T-cell (primary cell): ENCODE measurements around the gene TCHP. TPM values are rescaled to one million over a fixed set of nuclear protein-coding genes. Genes with fewer than 3 reads are reported as not detected.

ENCODE experiments used
- ATAC-seq, 4 experiments: fragments of 200-7000 bp in 3 of 4; fragments of 150-1000 bp in 1 of 4; cut with Tn5 transposase; replicated peaks in 1 of 4; 1 replicate in 3 of 4; 2 replicates in 1 of 4; pipeline ENCODE4 v1.10.0; 2021; ENCODE audit warnings: moderate library complexity in 3 of 4, mild to moderate bottlenecking in 2 of 4, moderate number of reproducible peaks in 1 of 4
- CTCF ChIA-PET, 2 donors: fragments of 300-600 bp; sonication (Branson Sonifier 250); formaldehyde crosslinking; loops; one replicate each; lab custom pipeline; 2022; ENCODE audit warnings: antibody characterized with exemption in 2 of 2; lab: Charles Lee
- POLR2A ChIA-PET, 2 donors: fragments of 300-600 bp; sonication (Branson Sonifier 250); formaldehyde crosslinking; loops; one replicate each; lab custom pipeline; 2022; ENCODE audit warnings: antibody characterized with exemption in 2 of 2; lab: Charles Lee
- DNase-seq, 35 experiments: peaks; one replicate each; pipeline versions ENCODE4 v3.0.0 to v3.0.0-alpha.2; 2013 to 2023
- H3K27ac ChIP-seq: one replicate; pipeline ENCODE4 v1.5.1; 2013; ENCODE audit warnings: low read length
- H3K27me3 ChIP-seq, 2 experiments: replicated peaks in 1 of 2; 1 replicate in 1 of 2; 2 replicates in 1 of 2; pipeline versions ENCODE4 v1.6.1 to v1.7.0; 2013; ENCODE audit warnings: low read length in 1 of 2, mixed read lengths in 1 of 2; ENCODE audit not compliant: control insufficient read depth in 2 of 2, insufficient read depth in 2 of 2; ENCODE audit errors: extremely low read depth in 1 of 2
- H3K36me3 ChIP-seq, 2 donors: 1 replicate in 1 of 2; 2 replicates in 1 of 2; pipeline versions ENCODE4 v1.6.1 to v1.7.0; 2013; ENCODE audit warnings: low read length in 1 of 2; ENCODE audit not compliant: control insufficient read depth in 2 of 2, insufficient read depth in 1 of 2; ENCODE audit errors: extremely low read depth in 1 of 2
- H3K4me1 ChIP-seq, 2 experiments: 1 replicate in 1 of 2; 2 replicates in 1 of 2; pipeline versions ENCODE4 v1.6.1 to v1.7.0; 2013; ENCODE audit warnings: low read length in 2 of 2, mixed read lengths in 1 of 2; ENCODE audit not compliant: insufficient read depth in 2 of 2, control insufficient read depth in 1 of 2; ENCODE audit errors: extremely low read depth in 1 of 2
- H3K4me3 ChIP-seq, 2 donors: 1 replicate in 1 of 2; 2 replicates in 1 of 2; pipeline versions ENCODE4 v1.5.1 to v1.7.0; 2013; ENCODE audit warnings: mild to moderate bottlenecking in 2 of 2, low read length in 1 of 2, moderate library complexity in 1 of 2; ENCODE audit not compliant: control insufficient read depth in 1 of 2; ENCODE audit errors: extremely low read depth in 1 of 2
- H3K9me3 ChIP-seq: 2 replicates; pipeline ENCODE4 v1.7.0; 2013
- H3K27ac Mint-ChIP-seq, 2 donors: one replicate each; pipeline ENCODE4 v1.8.0; 2020 to 2021; ENCODE audit warnings: mild to moderate bottlenecking in 2 of 2, mixed read lengths in 2 of 2
- H3K27me3 Mint-ChIP-seq, 2 donors: one replicate each; pipeline ENCODE4 v1.8.0; 2021 to 2022; ENCODE audit warnings: mixed read lengths in 2 of 2
- H3K36me3 Mint-ChIP-seq: one replicate; pipeline ENCODE4 v1.8.0; 2021; ENCODE audit warnings: mixed read lengths
- H3K4me1 Mint-ChIP-seq, 3 donors: one replicate each; pipeline ENCODE4 v1.8.0; 2020 to 2022; ENCODE audit warnings: mixed read lengths in 3 of 3, mild to moderate bottlenecking in 1 of 3
- H3K4me3 Mint-ChIP-seq, 3 donors: one replicate each; pipeline ENCODE4 v1.8.0; 2020 to 2022; ENCODE audit warnings: mild to moderate bottlenecking in 3 of 3, mixed read lengths in 3 of 3, moderate library complexity in 3 of 3
- H3K9me3 Mint-ChIP-seq, 3 donors: one replicate each; pipeline ENCODE4 v1.8.0; 2020 to 2022; ENCODE audit warnings: mixed read lengths in 3 of 3
- WGBS: methylation state at CpG from one replicate; pipeline ENCODE4 v1.1.5; 2013; ENCODE audit warnings: missing lambda C conversion rate; ENCODE audit not compliant: insufficient coverage; 5-methylcytosine and 5-hydroxymethylcytosine counted together
- total RNA-seq, 35 experiments: library from RNA in 6 of 35; stranded (reverse) in 6 of 35; fragments of 120-200 nt in 1 of 35; gene quantifications; one replicate each; pipeline versions ENCODE4 v1.2.1 to v1.2.4 and lab custom pipeline; 2013 to 2026

TCHP gene
- total RNA-seq, 5 donors from 2014 or later (not counting 1 experiment from before 2014, with no cell fraction given): 25.9 to 41.5 (median 37.3) TPM

GRCh38 chr12:109958374-109958773, 58.3 kb downstream of the TCHP start:
- no peak for ATAC-seq
- Histone ChIP-seq H3K4me1 (peaks cover 0 to 3% of the 10 kb centered on the region in 2 experiments), H3K9me3 (no peaks in the 10 kb centered on the region), H3K36me3 (peaks cover 6 to 80% of the 10 kb centered on the region in 2 donors), H3K4me3 (no peak overlapping the region), H3K27ac (no peak overlapping the region), H3K27me3 (no peaks in the 10 kb centered on the region)
- Mint-ChIP-seq H3K36me3 (peaks cover 51% of the 10 kb centered on the region), H3K9me3 (no peaks in the 10 kb centered on the region), H3K27ac (no peak overlapping the region), H3K27me3 (no peaks in the 10 kb centered on the region), H3K4me1 (peaks cover 0 to 4% (median 1%) of the 10 kb centered on the region in 3 donors), H3K4me3 (no peak overlapping the region)
- POLR2A ChIA-PET: interaction anchor here in 1 of 2 donors (0.8 kb wide), 1 partner anchor 11 kb away, joined by 5 read pairs; no protein-coding TSS in a partner anchor
- WGBS: 93% methylated on average over 3 of the region's 7 CpGs
- CTCF ChIA-PET: interaction anchor here (0.7 kb wide), 3 partner anchors 12 to 128 kb away, joined by 3 to 5 read pairs (median 4); no protein-coding TSS in a partner anchor
- no peak for DNase-seq

- no peak for ATAC-seq
- Mint-ChIP-seq H3K4me1 (peaks cover 0 to 7% (median 2%) of the 10 kb centered on the region in 3 donors), H3K27ac (no peak overlapping the region), H3K36me3 (peaks cover 51% of the 10 kb centered on the region), H3K4me3 (no peak overlapping the region), H3K9me3 (no peaks in the 10 kb centered on the region), H3K27me3 (no peaks in the 10 kb centered on the region)
- no peaks in the 10 kb centered on the region for H3K27me3 ChIP-seq
- ChIA-PET CTCF (no interaction called here), POLR2A (no interaction called here)
- peaks cover 0 to 3% of the 10 kb centered on the region in 2 experiments for H3K4me1 ChIP-seq
- peaks cover 6 to 80% of the 10 kb centered on the region in 2 donors for H3K36me3 ChIP-seq
- no peak for DNase-seq
- 100% methylated on average over 1 of the region's 8 CpGs for WGBS
- no peak overlapping the region for H3K4me3 ChIP-seq
- no peaks in the 10 kb centered on the region for H3K9me3 ChIP-seq
- H3K27ac ChIP-seq: no peak overlapping the region
Measured at GRCh38 chr12:109959411-109960093, 59.5 kb downstream of the TCHP start.

- Mint-ChIP-seq H3K36me3 (peaks cover 62% of the 10 kb centered on the region), H3K27ac (no peak overlapping the region), H3K27me3 (no peaks in the 10 kb centered on the region), H3K4me1 (peaks cover 0 to 11% (median 2%) of the 10 kb centered on the region in 3 donors), H3K9me3 (no peaks in the 10 kb centered on the region), H3K4me3 (no peak overlapping the region)
- CTCF ChIA-PET: no interaction called here
- POLR2A ChIA-PET: interaction anchor here in 1 of 2 donors (0.6 kb wide), 1 partner anchor 46 kb away, joined by 5 read pairs; no protein-coding TSS in a partner anchor
- no peaks in the 10 kb centered on the region for H3K9me3 ChIP-seq
- no peaks in the 10 kb centered on the region for H3K27me3 ChIP-seq
- H3K27ac ChIP-seq: no peak overlapping the region
- WGBS: 96% methylated on average over 14 of the region's 14 CpGs
- ATAC-seq: no peak
- DNase-seq: no peak
- H3K36me3 ChIP-seq: peaks cover 6 to 83% of the 10 kb centered on the region in 2 donors
- peaks cover 0 to 3% of the 10 kb centered on the region in 2 experiments for H3K4me1 ChIP-seq
- no peak overlapping the region for H3K4me3 ChIP-seq
Measured at GRCh38 chr12:109961201-109961600, 61.1 kb downstream of the TCHP start.

- no peaks in the 10 kb centered on the region for H3K27me3 Mint-ChIP-seq
- H3K4me3 Mint-ChIP-seq: no peak overlapping the region
- POLR2A ChIA-PET: no interaction called here
- H3K27ac Mint-ChIP-seq: no peak overlapping the region
- H3K9me3 Mint-ChIP-seq: no peaks in the 10 kb centered on the region
- Histone ChIP-seq H3K27ac (no peak overlapping the region), H3K4me1 (peaks cover 0 to 3% of the 10 kb centered on the region in 2 experiments), H3K27me3 (no peaks in the 10 kb centered on the region), H3K4me3 (no peak overlapping the region), H3K9me3 (no peaks in the 10 kb centered on the region), H3K36me3 (peaks cover 6 to 80% of the 10 kb centered on the region in 2 donors)
- H3K4me1 Mint-ChIP-seq: peaks cover 0 to 13% (median 2%) of the 10 kb centered on the region in 3 donors
- ATAC-seq (no peak), DNase-seq (no peak)
- CTCF ChIA-PET: interaction anchor here in 1 of 2 donors (0.5 kb wide), 1 partner anchor 25 kb away, joined by 4 read pairs; no protein-coding TSS in a partner anchor
- 93% methylated on average over 6 of the region's 6 CpGs for WGBS
- H3K36me3 Mint-ChIP-seq: peaks cover 61% of the 10 kb centered on the region
Measured at GRCh38 chr12:109961612-109962011, 61.5 kb downstream of the TCHP start.

- H3K4me3 ChIP-seq: no peak overlapping the region
- CTCF ChIA-PET: interaction anchor here in 1 of 2 donors (0.5 kb wide), 1 partner anchor 25 kb away, joined by 4 read pairs; no protein-coding TSS in a partner anchor
- H3K27me3 ChIP-seq: no peaks in the 10 kb centered on the region
- POLR2A ChIA-PET: no interaction called here
- no CpG with 5 or more reads among the region's 3 CpGs for whole genome bisulfite sequencing
- H3K27ac Mint-ChIP-seq: no peak overlapping the region
- no peaks in the 10 kb centered on the region for H3K27me3 Mint-ChIP-seq
- H3K36me3 Mint-ChIP-seq: peaks cover 60% of the 10 kb centered on the region
- H3K9me3 Mint-ChIP-seq: no peaks in the 10 kb centered on the region
- ATAC-seq: no peak
- H3K4me1 Mint-ChIP-seq: peaks cover 0 to 16% (median 4%) of the 10 kb centered on the region in 3 donors
- no peak overlapping the region for H3K4me3 Mint-ChIP-seq
- H3K9me3 ChIP-seq: no peaks in the 10 kb centered on the region
- H3K4me1 ChIP-seq: peaks cover 0 to 3% of the 10 kb centered on the region in 2 experiments
- H3K27ac ChIP-seq: no peak overlapping the region
- DNase-seq: no peak
- peaks cover 8 to 79% of the 10 kb centered on the region in 2 donors for H3K36me3 ChIP-seq
Measured at GRCh38 chr12:109962398-109962797, 62.3 kb downstream of the TCHP start.

- Histone ChIP-seq H3K27me3 (no peaks in the 10 kb centered on the region), H3K4me1 (peaks cover 0 to 8% of the 10 kb centered on the region in 2 experiments), H3K36me3 (peaks cover 11 to 75% of the 10 kb centered on the region in 2 donors), H3K4me3 (no peak overlapping the region), H3K27ac (no peak overlapping the region), H3K9me3 (no peaks in the 10 kb centered on the region)
- H3K27ac Mint-ChIP-seq: peak overlapping the region; percentile 22 to 25
- H3K36me3 Mint-ChIP-seq: peaks cover 58% of the 10 kb centered on the region
- WGBS: 100% methylated on average over 1 of the region's 1 CpG
- no peaks in the 10 kb centered on the region for H3K27me3 Mint-ChIP-seq
- H3K4me3 Mint-ChIP-seq: no peak overlapping the region
- peaks cover 0 to 24% (median 11%) of the 10 kb centered on the region in 3 donors for H3K4me1 Mint-ChIP-seq
- CTCF ChIA-PET: no interaction called here
- DNase-seq (no peak), ATAC-seq (no peak)
- POLR2A ChIA-PET: no interaction called here
- no peaks in the 10 kb centered on the region for H3K9me3 Mint-ChIP-seq
Measured at GRCh38 chr12:109963330-109963729, 63.3 kb downstream of the TCHP start.
